ENCODE data around the gene LHPP. TPM values are rescaled to one million over a fixed set of nuclear protein-coding genes. Genes with fewer than 3 reads are reported as not detected.

The LHPP gene
- polyA plus RNA-seq, 3 donors: 19.1 to 24.0 (median 20.0) TPM

DNA sequence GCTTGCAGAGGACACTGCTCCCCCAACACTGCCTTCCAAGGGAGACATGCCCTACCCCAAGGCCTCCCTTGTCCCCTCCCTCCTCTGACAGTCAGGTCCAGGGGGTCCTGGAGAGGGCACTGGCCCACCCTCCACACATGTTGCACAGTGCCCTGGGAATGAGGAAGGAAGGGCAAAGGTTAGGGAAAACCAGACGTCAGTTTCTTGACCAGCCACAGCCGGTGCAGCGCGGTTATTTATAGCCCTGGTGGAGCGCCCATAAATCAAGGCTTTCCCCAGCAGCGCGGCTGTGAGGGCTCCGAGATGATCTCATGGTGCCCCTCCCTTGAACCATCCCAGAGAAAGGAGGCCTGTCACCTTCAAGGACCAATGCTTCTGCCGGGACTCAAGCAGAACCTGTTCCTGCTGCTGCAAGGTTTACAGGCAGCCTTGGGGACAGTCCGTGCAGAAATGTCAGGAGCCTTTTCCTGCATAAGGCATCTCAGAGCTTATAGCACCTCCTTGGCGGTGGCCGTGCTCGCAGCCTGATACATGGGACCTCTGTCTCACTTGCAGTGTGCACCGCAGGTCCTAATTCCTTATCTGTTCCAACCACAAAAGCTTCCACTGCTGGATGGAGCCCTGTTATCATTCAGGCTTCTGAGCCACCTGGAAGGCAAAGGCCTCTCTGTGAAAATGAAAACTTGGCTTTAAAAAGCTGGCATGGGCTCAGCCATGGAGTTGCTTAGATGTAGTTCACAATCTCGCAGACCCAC, 127.3 kb downstream of the LHPP start:
- peak; percentile 70 to 77 (median 73) for DNase-seq (ENCODE audit: low read depth in 3 of 3, low spot score in 2 of 3)

DNA sequence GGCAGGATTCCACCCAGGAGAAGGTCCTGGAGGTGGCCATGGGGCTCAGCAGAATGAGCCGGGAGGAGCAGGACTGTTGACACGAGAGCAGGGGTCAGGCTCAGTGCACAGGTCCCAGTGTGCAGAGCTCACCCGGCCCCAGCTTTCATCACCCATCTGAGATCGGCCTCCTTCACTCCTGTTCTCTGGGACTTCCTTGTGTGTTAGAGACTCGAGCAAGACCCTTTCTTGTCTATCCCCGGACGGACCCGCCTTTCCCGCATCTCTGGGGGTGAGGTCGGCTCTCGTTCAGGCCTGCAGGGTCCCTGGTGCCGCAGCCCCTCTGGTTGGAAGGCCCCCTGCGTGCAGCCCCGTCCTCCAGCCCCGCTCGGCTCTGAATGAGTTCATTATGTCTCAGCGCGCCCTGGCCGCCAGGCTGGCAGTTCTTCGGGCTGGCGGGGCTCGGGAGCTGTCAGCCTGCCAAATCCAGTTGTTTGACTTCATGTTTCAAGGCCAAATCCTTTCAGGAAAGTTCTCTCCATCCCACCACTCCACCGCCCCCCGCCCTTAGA, 127.9 kb downstream of the LHPP start:
- DNase-seq (ENCODE audit: low read depth in 3 of 3, low spot score in 2 of 3): no peak

- no peak for DNase-seq (ENCODE audit: low read depth in 3 of 3, low spot score in 2 of 3)
Observed at GRCh38 chr10:124590216-124591122, 128.8 kb downstream of the LHPP start.

DNA sequence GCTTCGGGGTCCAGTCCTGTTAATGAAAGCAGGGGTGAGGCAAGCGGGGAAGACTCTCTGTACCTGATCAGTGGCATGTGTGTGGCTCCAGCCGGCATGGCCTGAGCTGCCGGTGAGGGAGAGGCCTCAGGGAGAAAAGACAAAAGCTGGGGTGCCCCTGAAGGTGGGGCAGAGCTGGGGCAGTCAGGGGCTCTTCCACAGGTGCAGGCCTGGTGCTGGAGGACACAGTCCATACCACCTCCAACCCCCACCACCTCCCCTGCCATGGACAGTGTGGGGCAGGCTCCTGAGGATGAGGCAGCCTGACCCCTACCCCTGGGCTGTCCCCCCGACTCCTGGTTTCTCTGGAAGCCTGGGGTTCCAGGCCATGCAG, 129.5 kb downstream of the LHPP start:
- DNase-seq (ENCODE audit: low read depth in 3 of 3, low spot score in 2 of 3): no peak

- DNase-seq (ENCODE audit: low read depth in 3 of 3, low spot score in 2 of 3): no peak
Observed at GRCh38 chr10:124592101-124592500, 130.5 kb downstream of the LHPP start.

DNA sequence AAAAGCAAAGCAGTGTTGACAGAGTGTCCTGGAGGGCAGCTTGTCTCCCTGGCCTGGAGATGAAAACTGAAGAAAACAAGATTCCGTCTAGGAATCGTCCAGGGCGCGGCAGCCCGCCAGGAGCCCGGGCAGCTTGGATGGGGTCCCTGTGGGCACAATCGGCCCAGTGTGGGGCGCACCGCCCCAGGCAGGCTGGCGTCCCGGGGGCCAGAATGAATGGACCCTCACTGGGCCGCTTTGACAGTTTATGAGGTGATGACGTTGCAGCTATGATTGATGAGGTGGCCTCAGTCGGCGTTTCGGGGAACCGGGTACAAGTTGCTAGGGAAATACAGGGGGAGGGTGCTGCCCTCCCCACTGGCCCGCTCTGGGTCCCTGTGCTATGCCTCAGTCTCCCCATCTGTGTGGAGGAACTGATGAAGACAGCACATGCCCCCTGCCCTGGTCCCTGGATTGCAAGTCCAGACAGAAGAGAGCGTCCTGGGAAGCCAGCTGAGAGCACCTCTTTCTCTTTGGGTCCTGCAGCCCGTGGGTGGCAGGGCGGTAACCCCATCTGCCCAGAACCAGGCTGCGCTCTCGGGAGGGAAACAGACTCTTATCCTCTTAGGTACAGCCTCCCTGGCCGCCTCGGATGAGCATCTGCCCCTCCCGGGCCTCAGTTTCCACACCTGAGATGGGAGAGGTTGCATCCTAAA, 131.3 kb downstream of the LHPP start:
- DNase-seq (ENCODE audit: low read depth in 3 of 3, low spot score in 2 of 3): no peak

DNA sequence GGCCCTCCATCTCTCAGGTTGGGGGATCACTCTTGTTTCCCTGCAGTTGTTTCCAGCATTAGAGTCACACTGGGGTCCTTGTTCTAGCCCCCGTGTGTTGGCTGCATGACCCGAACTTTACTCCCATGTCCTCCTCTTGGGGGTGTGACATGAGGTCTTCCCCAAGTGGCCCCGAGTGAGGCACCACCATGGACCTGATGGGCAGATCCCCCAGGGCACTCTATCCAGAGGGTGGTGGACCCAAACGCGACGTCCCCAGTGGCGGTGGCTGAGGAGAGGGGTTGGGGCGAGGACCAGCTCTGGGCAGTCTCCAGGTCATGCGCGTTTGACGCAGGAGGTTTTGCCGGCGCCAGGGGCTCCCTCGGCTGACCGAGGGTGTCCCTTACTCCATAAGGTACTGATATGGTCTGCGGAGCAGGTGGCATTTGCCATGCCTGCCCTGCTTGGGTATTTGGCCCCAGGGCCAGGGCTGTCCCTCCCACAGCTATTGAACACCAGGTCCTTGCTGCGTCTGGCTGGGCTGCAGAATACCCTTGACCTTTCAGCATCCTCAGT, 131.9 kb downstream of the LHPP start:
- no peak for DNase-seq (ENCODE audit: low read depth in 3 of 3, low spot score in 2 of 3)

DNA sequence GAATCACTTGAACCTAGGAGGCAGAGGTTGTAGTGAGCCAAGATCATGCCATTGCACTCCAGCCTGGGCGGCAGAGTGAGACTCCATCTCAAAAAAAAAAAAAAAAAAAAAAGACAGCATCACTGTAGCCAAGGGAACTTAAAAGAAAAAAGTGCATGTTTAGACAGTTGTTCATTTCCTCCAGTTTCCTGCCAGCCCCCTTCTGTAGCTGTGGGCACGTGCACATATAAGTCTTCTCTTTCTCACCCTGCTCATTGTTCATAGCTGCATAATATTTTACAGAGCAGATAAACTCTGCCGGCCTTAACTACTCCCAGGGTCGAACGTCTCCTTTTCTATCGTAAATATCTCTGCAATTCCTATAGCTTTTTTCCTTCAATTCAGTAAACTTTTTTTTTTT, 132.6 kb downstream of the LHPP start:
- DNase-seq (ENCODE audit: low read depth in 3 of 3, low spot score in 2 of 3): no peak

- no peak for DNase-seq (ENCODE audit: low read depth in 3 of 3, low spot score in 2 of 3)
Observed at GRCh38 chr10:124595143-124595883, 133.7 kb downstream of the LHPP start.

- no peak for DNase-seq (ENCODE audit: low read depth in 3 of 3, low spot score in 2 of 3)
Observed at GRCh38 chr10:124596116-124596785, 134.6 kb downstream of the LHPP start.

GRCh38 chr10:124596962-124597845, 135.6 kb downstream of the LHPP start:
- no peak for DNase-seq (ENCODE audit: low read depth in 3 of 3, low spot score in 2 of 3)

DNA sequence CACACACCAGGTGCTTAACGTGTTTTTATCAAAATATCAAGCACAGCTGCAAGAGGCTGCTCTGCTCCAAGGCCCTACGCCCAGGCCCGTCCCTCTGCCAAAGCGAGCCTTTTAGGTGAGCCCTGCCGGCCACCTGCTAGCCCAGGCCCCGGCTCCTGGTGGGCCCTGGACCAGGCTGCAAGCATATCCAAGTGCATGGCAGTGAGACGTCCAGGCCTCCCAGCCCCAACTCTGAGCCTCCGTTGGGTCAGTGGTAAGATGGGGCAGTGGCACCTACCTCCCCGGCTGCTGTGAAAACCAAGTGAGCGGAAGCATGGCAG, 136.2 kb downstream of the LHPP start:
- no peak for DNase-seq (ENCODE audit: low read depth in 3 of 3, low spot score in 2 of 3)

- DNase-seq (ENCODE audit: low read depth in 3 of 3, low spot score in 2 of 3): no peak
Observed at GRCh38 chr10:124598196-124598595, 136.6 kb downstream of the LHPP start.

DNA sequence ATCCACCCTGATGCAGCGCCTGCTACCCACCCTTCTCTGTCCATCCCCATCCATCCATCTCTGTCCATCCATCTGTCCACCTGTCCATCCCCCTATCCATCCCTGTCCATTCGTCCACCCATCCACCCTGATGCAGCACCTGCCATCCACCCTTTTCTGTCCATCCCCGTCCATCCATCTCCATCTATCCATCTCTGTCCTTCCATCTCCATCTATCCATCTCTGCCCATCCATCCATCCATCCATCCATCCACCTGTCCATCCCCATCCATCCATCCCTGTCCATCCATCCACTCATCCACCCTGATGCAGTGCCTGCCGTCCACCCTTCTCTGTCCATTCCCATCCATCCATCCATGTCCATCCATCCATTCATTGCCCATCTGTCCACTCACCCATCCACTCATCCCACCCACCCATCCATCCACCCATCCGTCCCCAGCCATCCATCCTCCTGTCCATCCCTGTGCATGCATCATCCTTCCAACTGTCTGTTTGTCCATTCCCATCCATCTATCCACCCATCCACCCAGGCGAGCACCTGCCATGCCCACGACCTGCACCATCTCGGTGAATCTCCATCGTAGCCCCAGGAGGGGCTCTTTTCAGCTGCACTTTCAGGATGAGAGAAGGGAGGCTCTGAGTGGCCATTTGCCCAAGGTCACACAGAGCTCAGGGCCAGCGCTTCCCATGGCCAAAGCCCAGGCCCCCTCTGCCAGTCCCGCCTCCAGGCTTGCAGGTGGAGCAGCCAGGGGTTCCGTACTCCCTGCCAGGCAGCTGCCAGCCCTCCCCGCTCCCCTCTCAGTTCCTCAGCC, 137.4 kb downstream of the LHPP start:
- DNase-seq (ENCODE audit: low read depth in 3 of 3, low spot score in 2 of 3): no peak

GRCh38 chr10:124599588-124600050, 138.0 kb downstream of the LHPP start:
- no peak for DNase-seq (ENCODE audit: low read depth in 3 of 3, low spot score in 2 of 3)

GRCh38 chr10:124600051-124600880, 138.6 kb downstream of the LHPP start:
- DNase-seq (ENCODE audit: low read depth in 3 of 3, low spot score in 2 of 3): no peak

DNA sequence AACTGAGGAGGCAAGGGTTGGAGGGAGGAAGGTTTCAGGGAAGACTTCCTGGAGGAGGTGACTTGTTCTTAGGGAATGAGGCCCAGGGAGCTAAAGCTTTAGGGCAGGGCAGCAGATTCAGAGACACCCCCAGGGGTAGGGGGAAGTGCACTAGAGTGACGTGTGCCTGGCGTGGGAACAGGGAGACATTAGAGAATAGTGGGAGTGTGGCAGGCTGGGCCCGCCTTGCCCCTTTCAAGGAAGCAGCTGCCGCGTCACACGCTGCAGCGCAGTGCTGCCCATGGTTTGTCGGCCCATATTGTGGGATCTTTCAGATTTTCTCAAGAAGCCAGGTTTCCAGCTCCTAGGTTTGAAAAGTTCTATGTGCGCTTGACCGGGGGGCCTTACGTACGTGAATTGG, 139.4 kb downstream of the LHPP start:
- no peak for DNase-seq (ENCODE audit: low read depth in 3 of 3, low spot score in 2 of 3)

All from right renal cortex interstitium (tissue), 3 donors.